ENCODE measurements around the gene KRTAP4-7.

GRCh38 chr17:41061964-41062363 lies 22.0 kb upstream of the KRTAP4-7 start:
- no peak for TF ChIP-seq MAX (IDR thresholded peaks at IDR 0.05; ENCODE audit: insufficient read depth, insufficient read length)
- no peak for TF ChIP-seq GATA2 (IDR thresholded peaks at IDR 0.05; ENCODE audit: insufficient read depth, insufficient read length, low read depth, low read length)
- no peak for TF ChIP-seq JUN (IDR thresholded peaks at IDR 0.05; ENCODE audit: borderline replicate concordance, insufficient read depth, insufficient read length, low read depth)
- TF ChIP-seq POLR2AphosphoS5 (IDR thresholded peaks at IDR 0.05; ENCODE audit: insufficient read depth, low read depth, low read length): no peak
- no peak for TF ChIP-seq CTCF (IDR thresholded peaks at IDR 0.05; ENCODE audit: extremely low read depth in 1 of 2, insufficient read depth in 1 of 2, low read depth in 1 of 2, low read length in 2 of 2)
- TF ChIP-seq EZH2 (IDR thresholded peaks at IDR 0.05; ENCODE audit: borderline replicate concordance, low read depth, low read length, severe bottlenecking): no peak
- no peak for TF ChIP-seq POLR2A (IDR thresholded peaks at IDR 0.05; ENCODE audit: low read depth, low read length)
- TF ChIP-seq MYC (IDR thresholded peaks at IDR 0.05; ENCODE audit: low read depth, low read length): no peak
- TF ChIP-seq FOS (IDR thresholded peaks at IDR 0.05; ENCODE audit: borderline replicate concordance, insufficient read depth, low read length): no peak
